BE2C (cell line): ENCODE measurements around the gene ARHGEF37.

Experiments
- DNase-seq: peaks from one replicate; pipeline ENCODE4 v3.0.0-alpha.2; 2020
- H3K27me3 ChIP-seq: fragments of 250-450 bp; sonication (Bioruptor Pico); 2 replicates; pipeline ENCODE4 v1.5.1; 2020; ENCODE audit warnings: mild to moderate bottlenecking
- H3K36me3 ChIP-seq: fragments of 250-450 bp; sonication (Bioruptor Pico); 2 replicates; pipeline ENCODE4 v1.5.1; 2020; ENCODE audit warnings: mild to moderate bottlenecking
- H3K4me1 ChIP-seq: fragments of 250-450 bp; sonication (Bioruptor Pico); 2 replicates; pipeline ENCODE4 v1.5.1; 2020
- H3K4me3 ChIP-seq: 2 replicates; pipeline ENCODE4 v1.5.1; 2011; ENCODE audit warnings: low read depth, low read length
- H3K9me3 ChIP-seq: fragments of 250-450 bp; sonication (Bioruptor Pico); 2 replicates; pipeline ENCODE4 v1.5.1; 2020
- TF ChIP-seq, protein P1 (sequence below): IDR thresholded peaks from 2 replicates; pipeline ENCODE4 v1.5.1; 2012; ENCODE audit warnings: mild to moderate bottlenecking, low read depth, low read length

Gene ARHGEF37

DNA sequence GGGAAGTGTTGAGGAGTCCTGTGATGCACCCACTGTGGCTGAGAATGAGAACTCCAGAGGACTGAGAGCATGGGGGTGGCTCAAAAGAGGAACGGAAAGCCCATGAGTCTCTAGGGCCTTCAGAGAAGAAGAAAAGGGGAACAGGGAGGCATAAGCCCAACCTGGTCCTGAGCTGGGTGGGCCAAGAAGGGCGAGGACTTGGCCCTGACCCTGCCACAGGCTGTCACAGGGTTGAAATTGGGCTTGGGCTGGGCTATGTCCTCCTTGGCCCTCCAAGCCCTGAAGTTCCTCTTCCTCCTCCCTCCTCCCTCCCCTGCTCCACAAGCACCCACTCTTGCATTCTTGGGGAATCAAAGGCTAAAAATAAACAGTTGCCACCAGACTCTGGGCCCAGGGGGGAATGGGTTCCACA, 99.5 kb downstream of the ARHGEF37 start:
- Histone ChIP-seq H3K4me3 (no peak overlapping the region), H3K9me3 (no peaks in the 10 kb centered on the region), H3K4me1 (no peaks in the 10 kb centered on the region), H3K27me3 (no peaks in the 10 kb centered on the region), H3K36me3 (no peaks in the 10 kb centered on the region)
- DNase-seq: no peak
- TF ChIP-seq, protein P1, sequence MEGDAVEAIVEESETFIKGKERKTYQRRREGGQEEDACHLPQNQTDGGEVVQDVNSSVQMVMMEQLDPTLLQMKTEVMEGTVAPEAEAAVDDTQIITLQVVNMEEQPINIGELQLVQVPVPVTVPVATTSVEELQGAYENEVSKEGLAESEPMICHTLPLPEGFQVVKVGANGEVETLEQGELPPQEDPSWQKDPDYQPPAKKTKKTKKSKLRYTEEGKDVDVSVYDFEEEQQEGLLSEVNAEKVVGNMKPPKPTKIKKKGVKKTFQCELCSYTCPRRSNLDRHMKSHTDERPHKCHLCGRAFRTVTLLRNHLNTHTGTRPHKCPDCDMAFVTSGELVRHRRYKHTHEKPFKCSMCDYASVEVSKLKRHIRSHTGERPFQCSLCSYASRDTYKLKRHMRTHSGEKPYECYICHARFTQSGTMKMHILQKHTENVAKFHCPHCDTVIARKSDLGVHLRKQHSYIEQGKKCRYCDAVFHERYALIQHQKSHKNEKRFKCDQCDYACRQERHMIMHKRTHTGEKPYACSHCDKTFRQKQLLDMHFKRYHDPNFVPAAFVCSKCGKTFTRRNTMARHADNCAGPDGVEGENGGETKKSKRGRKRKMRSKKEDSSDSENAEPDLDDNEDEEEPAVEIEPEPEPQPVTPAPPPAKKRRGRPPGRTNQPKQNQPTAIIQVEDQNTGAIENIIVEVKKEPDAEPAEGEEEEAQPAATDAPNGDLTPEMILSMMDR: no peak

DNA sequence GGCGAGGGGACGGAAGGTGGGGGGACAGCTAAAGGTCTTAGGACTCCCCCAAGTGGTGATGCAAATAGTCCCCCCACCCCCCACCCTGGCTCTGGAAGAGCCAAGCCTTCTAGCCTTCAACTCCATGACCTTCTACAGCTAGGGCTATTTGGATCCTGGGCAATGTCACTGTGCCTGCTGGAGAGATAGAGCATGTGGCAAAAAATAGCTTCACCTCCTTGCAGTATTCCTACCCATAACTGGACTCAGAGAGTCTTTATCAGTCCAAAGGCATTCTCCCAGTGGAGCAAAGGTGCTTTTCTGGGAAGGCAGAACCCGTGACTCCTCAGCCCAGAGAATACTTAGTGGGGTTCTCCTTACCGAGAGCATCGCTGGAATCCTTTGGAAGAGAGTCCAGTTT, 100.0 kb downstream of the ARHGEF37 start:
- DNase-seq: no peak
- Histone ChIP-seq H3K4me3 (no peak overlapping the region), H3K27me3 (no peaks in the 10 kb centered on the region), H3K36me3 (no peaks in the 10 kb centered on the region), H3K9me3 (no peaks in the 10 kb centered on the region), H3K4me1 (no peaks in the 10 kb centered on the region)
- TF ChIP-seq, protein P1: no peak

DNA sequence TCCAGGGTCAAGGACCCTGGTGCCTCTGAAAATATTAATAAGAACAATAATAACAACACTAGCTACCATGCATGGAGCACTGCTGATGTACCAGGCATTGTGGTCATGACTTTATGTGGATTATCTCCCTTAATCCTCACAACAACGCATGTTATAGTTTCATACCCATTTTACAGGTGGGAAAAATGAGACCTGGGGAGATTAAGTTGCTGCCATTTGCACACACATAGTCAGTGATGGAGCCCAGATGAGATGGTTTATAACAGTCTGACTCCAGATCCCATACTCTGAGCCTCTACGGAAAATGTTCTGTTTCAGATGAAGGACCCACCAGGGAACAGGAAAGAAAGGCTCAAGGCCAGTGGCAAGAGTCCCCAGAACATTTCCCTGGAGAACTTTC, 100.6 kb downstream of the ARHGEF37 start:
- Histone ChIP-seq H3K27me3 (no peaks in the 10 kb centered on the region), H3K4me3 (no peak overlapping the region), H3K4me1 (no peaks in the 10 kb centered on the region), H3K36me3 (no peaks in the 10 kb centered on the region), H3K9me3 (no peaks in the 10 kb centered on the region)
- DNase-seq: no peak
- TF ChIP-seq, protein P1: no peak

DNA sequence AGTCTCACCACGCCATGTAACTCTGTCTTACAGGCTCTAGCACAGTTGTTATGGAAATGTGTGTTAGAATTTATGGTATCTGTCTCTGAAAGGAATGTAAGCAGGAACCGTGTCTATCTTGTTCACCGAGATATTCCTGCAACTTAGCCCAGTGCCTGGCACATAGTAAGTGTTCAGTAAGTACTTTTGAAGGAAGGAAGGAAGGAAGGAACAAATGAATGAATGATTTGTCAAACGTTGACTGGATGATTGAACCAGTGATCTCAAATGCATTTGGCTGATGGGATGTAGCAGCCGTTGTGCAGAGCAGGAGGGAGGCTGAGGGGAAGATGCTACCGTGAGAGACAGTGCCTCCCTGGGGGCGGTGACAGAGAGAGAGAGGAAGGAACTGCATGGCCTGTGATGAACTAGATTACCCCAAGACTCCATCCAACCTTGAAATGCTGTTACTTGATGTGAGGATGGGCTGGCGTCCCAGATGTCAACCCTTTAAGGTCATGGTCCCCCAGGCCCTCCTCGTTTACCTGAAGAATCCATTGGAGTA, 101.3 kb downstream of the ARHGEF37 start:
- Histone ChIP-seq H3K4me3 (no peak overlapping the region), H3K9me3 (no peaks in the 10 kb centered on the region), H3K36me3 (no peaks in the 10 kb centered on the region), H3K4me1 (no peaks in the 10 kb centered on the region), H3K27me3 (no peaks in the 10 kb centered on the region)
- no peak for DNase-seq
- TF ChIP-seq, protein P1: no peak

DNA sequence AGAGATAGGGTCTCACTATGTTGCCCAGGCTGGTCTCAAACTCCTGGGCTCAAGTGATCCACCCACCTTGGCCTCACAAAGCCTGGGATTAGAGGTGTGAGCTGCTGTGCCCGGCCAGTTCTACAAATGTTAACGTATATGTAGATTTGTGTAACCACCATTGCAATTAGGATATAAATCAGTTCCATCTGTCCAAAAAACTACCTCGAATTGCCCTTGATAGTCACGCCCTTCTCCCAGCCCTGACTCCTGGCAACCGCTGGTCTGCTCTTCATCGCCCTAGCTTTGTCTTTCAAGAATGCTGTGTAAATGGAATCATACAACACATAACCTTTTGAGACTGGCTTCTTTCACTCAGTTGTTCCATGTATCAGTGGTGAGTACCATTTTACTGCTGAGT, 102.7 kb downstream of the ARHGEF37 start:
- H3K4me3 ChIP-seq: no peak overlapping the region
- H3K4me1 ChIP-seq: no peaks in the 10 kb centered on the region
- H3K36me3 ChIP-seq: no peaks in the 10 kb centered on the region
- H3K9me3 ChIP-seq: no peaks in the 10 kb centered on the region
- H3K27me3 ChIP-seq: no peaks in the 10 kb centered on the region
- TF ChIP-seq, protein P1: no peak
- no peak for DNase-seq

DNA sequence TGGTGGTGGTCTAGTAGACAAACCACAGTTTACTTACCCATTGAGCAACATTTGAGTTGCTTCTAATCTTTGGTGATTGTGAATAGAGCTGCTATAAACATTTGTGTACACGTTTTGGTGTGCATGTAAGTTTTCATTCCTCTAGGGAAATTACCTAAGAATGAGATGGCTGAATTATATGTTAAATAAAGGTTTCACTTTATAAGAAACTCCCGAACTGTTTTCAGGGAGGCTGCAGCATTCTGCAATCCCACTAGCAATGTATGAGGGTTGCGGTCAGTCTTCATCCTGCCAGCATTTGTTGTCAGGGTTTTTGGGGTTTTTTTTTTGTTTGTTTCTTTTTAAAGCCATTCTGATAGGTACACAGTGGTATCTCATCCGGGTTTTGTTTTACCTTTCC, 103.1 kb downstream of the ARHGEF37 start:
- no peak for DNase-seq
- no peaks in the 10 kb centered on the region for H3K27me3 ChIP-seq
- H3K36me3 ChIP-seq: no peaks in the 10 kb centered on the region
- TF ChIP-seq, protein P1: no peak
- H3K4me1 ChIP-seq: no peaks in the 10 kb centered on the region
- H3K9me3 ChIP-seq: no peaks in the 10 kb centered on the region
- H3K4me3 ChIP-seq: no peak overlapping the region
